Right lung (tissue), 5 donors: ENCODE data around the gene JAKMIP3. TPM values are rescaled to one million over a fixed set of nuclear protein-coding genes. Genes with fewer than 3 reads are reported as not detected.

Experiments
- DNase-seq, 2 donors: peaks; one replicate each; pipeline ENCODE4 v3.0.0-alpha.2; 2013
- polyA plus RNA-seq, 5 donors: library from polyadenylated mRNA; unstranded; fragments of 120-200 nt; gene quantifications; one replicate each; pipeline versions ENCODE4 v1.2.1 to v1.2.3, GENCODE V29; 2013; ENCODE audit warnings: inconsistent platforms in 1 of 5, low replicate concordance in 1 of 5; ENCODE audit not compliant: insufficient read length in 5 of 5, insufficient read depth in 1 of 5

The JAKMIP3 gene
- polyA plus RNA-seq, 5 donors = 0.23 to 0.43 (median 0.31) TPM

DNA sequence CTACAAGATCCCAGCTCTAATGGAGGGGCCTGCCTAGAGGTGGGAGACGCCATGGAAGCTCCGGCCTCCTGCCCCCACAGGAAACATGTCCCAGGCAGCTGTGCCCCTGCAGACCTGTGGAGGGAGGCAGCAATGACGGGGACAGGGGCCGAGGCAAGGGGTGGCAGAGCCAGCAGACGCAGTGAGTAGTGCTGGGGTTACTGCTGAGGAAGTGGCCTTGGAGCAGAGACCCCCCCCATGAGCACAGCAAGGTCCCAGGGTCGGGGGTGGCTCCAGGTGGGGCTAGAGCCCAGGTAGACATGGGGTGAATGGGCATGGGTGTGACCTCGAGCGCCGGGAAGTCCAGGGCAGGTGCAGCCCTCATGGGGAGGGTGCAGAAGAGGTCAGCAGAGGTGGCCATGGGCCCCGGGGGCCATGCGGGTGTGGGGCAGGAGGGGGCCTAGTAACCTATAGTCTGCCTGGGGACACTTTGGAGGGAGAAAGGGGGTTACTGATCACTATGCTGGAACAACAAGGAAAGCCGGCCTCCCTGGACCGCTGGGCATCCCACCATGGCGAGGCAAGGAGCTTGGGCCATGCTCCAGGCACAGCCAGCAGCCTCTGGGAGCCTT, 45.5 kb downstream of the JAKMIP3 start:
- DNase-seq = no peak

DNA sequence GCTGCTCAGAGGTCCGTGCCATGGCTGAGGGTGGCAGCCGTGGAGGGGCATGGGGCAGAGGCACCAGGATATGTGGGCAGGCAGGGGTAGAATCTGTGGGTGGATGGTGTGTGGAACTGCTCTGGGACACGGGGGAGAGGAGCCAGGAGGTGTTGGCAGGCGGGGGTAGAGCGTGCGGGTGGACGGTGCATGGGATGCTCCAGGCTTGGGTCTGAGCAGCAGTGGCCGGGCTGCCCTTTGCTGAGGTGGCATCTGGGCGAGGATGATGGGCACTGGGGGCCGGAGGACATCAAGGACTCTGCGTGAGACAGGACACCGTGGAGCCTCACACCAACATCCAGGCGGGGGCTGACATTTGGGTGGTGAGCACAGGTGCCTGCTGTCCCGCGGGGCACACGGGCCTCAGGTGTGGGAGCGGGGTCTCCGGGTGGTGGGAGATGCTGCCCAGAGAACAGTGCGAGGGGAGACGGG, 46.2 kb downstream of the JAKMIP3 start:
- DNase-seq = no peak

DNA sequence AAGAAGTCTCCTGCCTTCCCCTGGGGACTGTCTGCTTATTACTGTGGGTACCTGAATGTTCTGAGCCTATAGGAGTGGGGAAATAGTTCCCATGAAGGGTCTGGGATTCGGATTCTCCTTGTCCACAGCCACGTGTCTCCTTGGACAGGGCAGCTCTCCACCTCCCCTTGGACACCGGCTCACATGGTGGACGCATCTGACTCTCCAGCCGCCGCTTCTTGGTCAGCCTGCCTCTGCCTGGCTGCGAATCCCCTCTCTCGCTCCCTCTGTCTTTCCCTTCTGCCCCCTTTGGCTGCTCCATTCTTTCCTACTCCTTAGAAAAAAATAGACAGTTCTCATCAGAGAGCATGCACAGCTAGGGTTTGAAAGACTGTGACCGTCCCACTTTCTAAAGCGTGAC, 46.9 kb downstream of the JAKMIP3 start:
- no peak for DNase-seq

DNA sequence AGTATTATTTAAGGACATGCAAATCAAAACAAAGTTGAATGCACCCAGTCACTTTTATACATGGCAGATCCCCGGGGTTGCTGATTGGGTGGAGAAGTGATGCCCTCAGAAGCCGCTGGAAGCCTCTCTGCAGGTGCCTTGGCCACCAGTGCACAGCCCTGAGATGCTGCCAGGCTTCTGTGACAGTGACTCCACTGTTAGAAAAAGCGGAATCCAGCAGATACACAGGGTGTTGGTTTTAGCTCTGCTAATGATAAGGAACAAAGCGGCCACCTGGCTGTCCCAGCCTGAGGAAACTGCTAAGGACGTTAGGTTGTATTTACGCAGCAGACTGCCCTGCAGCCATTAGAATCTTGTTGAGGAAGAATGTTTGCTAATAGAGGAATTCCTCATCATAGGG, 47.5 kb downstream of the JAKMIP3 start:
- no peak for DNase-seq

DNA sequence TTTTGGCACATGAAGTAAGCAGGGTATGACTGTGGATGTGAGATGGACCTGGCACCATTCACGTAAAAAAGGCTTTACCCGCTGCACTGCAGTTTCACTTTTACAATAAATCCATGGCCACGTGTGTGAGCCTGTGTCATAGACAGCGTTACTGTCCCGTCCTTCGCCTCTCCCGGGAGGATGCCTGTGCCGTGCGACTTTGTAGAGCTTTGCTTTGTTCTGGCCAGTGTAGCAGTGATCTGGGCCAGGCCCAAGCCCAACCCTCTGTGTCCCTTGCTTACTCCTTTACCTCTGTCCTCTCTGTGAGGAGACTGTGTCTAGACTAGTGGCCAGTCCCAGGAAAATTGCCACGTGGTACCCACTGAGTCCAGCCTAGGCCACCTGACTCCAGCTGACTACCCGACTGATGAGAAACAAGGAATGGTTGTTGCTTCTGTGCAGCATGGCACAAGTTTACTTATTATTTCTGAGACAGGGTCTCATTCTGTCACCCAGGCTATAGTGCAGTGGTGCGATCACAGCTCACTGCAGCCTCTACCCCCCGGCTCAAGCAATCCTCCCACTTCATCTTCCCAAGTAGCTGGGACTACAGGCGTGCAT, 48.1 kb downstream of the JAKMIP3 start:
- DNase-seq = no peak

DNA sequence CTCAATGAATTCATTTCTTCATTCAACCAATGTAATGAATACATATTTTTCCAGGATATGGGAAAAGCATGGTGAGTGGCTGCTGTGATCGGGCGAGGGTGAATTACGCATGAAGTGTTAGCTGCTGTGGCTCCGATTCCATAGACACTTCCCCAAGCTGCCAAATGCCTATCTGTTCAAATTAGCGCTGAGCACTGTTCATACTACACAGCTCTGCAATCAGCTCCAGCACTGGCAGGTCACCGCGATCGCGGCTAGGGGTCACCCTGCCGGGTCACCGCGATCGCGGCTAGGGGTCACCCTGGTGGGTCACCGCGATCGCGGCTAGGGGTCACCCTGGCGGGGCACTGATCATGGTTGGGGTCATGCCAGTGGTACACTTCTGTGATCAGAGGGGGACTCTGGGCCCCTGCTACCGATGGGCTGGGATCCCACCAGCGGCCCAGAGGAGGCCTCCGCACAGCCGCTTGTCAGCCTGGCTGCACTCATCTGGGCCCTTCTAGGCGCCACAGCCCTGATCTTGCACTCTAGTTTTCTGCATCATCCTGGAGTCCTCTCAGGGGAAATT, 49.3 kb downstream of the JAKMIP3 start:
- no peak for DNase-seq

Other genes starting within 250 kb of the JAKMIP3 start
- gene PPP2R2D, start 164.9 kb upstream of the JAKMIP3 start, polyA plus RNA-seq = 10 to 100 TPM; 32.9 to 43.0 (median 35.1) TPM
- gene BNIP3, start 84.0 kb upstream of the JAKMIP3 start, polyA plus RNA-seq = 10 to 100 TPM; 34.0 to 49.4 (median 39.1) TPM
- 10 to 100 TPM in 4 of 5 donors, 1 to 10 TPM in 1; 8.0 to 13.5 (median 12.4) TPM for gene DPYSL4, start 121.0 kb downstream of the JAKMIP3 start, polyA plus RNA-seq
- 10 to 100 TPM in 4 of 5 donors, 1 to 10 TPM in 1; 8.6 to 14.1 (median 10.5) TPM for gene STK32C, start 242.0 kb downstream of the JAKMIP3 start, polyA plus RNA-seq